Measurements from ENCODE around the gene CTIF.

Gene CTIF

GRCh38 chr18:48592540-48593171, 53.8 kb downstream of the CTIF start:
- TF ChIP-seq CTCF (IDR thresholded peaks at IDR 0.05), result no peak

GRCh38 chr18:48594471-48595094, 55.8 kb downstream of the CTIF start:
- no peak for TF ChIP-seq CTCF (IDR thresholded peaks at IDR 0.05)

- TF ChIP-seq CTCF (IDR thresholded peaks at IDR 0.05), result no peak
These were observed 56.9 kb downstream of the CTIF start for GRCh38 chr18:48595703-48596218.

- TF ChIP-seq CTCF (IDR thresholded peaks at IDR 0.05), result no peak
These were observed 58.3 kb downstream of the CTIF start for GRCh38 chr18:48597110-48597509.

- TF ChIP-seq CTCF (IDR thresholded peaks at IDR 0.05), result no peak
These were observed 58.8 kb downstream of the CTIF start for GRCh38 chr18:48597671-48598070.

GRCh38 chr18:48599391-48599790, 60.6 kb downstream of the CTIF start:
- TF ChIP-seq CTCF (IDR thresholded peaks at IDR 0.05), result no peak

- no peak for TF ChIP-seq CTCF (IDR thresholded peaks at IDR 0.05)
These were observed 61.2 kb downstream of the CTIF start for GRCh38 chr18:48600046-48600445.

Data from LNCAP (cell line).